ENCODE measurements around the gene CATSPER3. TPM values are rescaled to one million over a fixed set of nuclear protein-coding genes. Genes with fewer than 3 reads are reported as not detected.
"Not testable (repeated sequence)": the region's sequence is repeated elsewhere in the genome, so short reads cannot be mapped to it uniquely, and the experiment has no call there.

CATSPER3 gene
- total RNA-seq, 2 donors from 2014 or later: 3.2 TPM; not detected in 1

DNA sequence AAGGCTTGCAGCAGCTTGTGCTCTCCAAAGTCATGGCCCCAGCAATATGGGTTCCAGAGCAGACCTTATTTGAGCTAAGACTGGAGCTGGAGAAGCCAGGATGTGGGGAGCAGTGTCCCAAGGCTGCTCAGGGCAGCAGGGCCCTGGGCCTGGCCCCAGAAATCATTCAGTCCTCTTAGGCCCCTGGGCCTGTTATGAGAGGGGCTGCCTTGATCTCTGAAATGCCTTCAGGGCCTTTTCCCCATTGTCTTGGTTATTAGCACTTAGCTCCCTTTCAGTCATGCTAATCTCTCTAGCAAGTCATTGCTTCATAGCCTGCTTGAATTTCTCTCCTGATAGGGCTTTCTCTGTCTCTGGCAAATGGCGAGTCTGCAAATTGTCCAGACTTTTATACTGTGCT lies 9.1 kb downstream of the CATSPER3 start:
- H3K4me3 ChIP-seq: no peak overlapping the region
- no peak overlapping the region for H3K27ac ChIP-seq
- H3K27me3 ChIP-seq (replicated peaks; ENCODE audit: insufficient read depth): no peaks in the 10 kb centered on the region
- no peak for TF ChIP-seq POLR2AphosphoS5 (IDR thresholded peaks at IDR 0.05)
- TF ChIP-seq, protein P1, sequence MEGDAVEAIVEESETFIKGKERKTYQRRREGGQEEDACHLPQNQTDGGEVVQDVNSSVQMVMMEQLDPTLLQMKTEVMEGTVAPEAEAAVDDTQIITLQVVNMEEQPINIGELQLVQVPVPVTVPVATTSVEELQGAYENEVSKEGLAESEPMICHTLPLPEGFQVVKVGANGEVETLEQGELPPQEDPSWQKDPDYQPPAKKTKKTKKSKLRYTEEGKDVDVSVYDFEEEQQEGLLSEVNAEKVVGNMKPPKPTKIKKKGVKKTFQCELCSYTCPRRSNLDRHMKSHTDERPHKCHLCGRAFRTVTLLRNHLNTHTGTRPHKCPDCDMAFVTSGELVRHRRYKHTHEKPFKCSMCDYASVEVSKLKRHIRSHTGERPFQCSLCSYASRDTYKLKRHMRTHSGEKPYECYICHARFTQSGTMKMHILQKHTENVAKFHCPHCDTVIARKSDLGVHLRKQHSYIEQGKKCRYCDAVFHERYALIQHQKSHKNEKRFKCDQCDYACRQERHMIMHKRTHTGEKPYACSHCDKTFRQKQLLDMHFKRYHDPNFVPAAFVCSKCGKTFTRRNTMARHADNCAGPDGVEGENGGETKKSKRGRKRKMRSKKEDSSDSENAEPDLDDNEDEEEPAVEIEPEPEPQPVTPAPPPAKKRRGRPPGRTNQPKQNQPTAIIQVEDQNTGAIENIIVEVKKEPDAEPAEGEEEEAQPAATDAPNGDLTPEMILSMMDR (IDR thresholded peaks at IDR 0.05): no peak
- TF ChIP-seq POLR2A (IDR thresholded peaks at IDR 0.05): no peak
- no peaks in the 10 kb centered on the region for H3K9me3 ChIP-seq
- intact Hi-C loops (cut with DNase I): no loop called here
- H3K36me3 ChIP-seq: no peaks in the 10 kb centered on the region
- DNase-seq (ENCODE audit: low spot score): no peak
- WGBS: 96% methylated on average over 1 of the region's 1 CpG
- H3K4me1 ChIP-seq (replicated peaks): no peaks in the 10 kb centered on the region

- H3K4me3 ChIP-seq: no peak overlapping the region
- H3K27ac ChIP-seq: no peak overlapping the region
- DNase-seq (ENCODE audit: low spot score): no peak
- H3K9me3 ChIP-seq: no peaks in the 10 kb centered on the region
- no peaks in the 10 kb centered on the region for H3K4me1 ChIP-seq (replicated peaks)
- no peak for TF ChIP-seq POLR2A (IDR thresholded peaks at IDR 0.05)
- TF ChIP-seq POLR2AphosphoS5 (IDR thresholded peaks at IDR 0.05): no peak
- TF ChIP-seq, protein P1 (IDR thresholded peaks at IDR 0.05): no peak
- intact Hi-C loops (cut with DNase I): no loop called here
- H3K27me3 ChIP-seq (replicated peaks; ENCODE audit: insufficient read depth): no peaks in the 10 kb centered on the region
- WGBS: 86% methylated on average over 3 of the region's 3 CpGs
- no peaks in the 10 kb centered on the region for H3K36me3 ChIP-seq
These were observed 11.7 kb downstream of the CATSPER3 start for GRCh38 chr5:134979416-134979815.

DNA sequence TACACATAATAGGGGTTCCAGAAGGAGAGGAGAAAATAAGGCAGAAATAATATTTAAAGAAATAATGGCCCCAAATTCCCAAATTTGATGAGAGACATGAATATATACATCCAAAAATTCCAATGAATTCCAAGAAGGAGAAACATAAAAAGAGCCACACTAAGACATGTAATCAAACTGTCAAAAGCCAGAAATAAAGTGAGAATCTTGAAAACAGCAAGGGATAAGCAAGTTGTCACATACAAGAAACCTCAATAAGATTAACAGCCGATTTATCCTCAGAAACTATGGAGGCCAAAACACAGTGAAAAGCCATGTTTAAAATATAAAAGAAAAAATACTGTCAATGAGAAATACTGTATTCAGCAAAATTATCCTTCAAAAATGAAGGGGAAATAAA lies 14.5 kb downstream of the CATSPER3 start:
- WGBS: 97% methylated on average over 1 of the region's 1 CpG
- TF ChIP-seq POLR2AphosphoS5 (IDR thresholded peaks at IDR 0.05) (no peak), POLR2A (IDR thresholded peaks at IDR 0.05) (no peak)
- TF ChIP-seq, protein P1 (IDR thresholded peaks at IDR 0.05): no peak
- H3K4me3 ChIP-seq: no peak overlapping the region
- no peaks in the 10 kb centered on the region for H3K36me3 ChIP-seq
- no peaks in the 10 kb centered on the region for H3K4me1 ChIP-seq (replicated peaks)
- no peak overlapping the region for H3K27ac ChIP-seq
- intact Hi-C loops (cut with DNase I): no loop called here
- DNase-seq (ENCODE audit: low spot score): no peak
- no peaks in the 10 kb centered on the region for H3K27me3 ChIP-seq (replicated peaks; ENCODE audit: insufficient read depth)
- H3K9me3 ChIP-seq: no peaks in the 10 kb centered on the region

DNA sequence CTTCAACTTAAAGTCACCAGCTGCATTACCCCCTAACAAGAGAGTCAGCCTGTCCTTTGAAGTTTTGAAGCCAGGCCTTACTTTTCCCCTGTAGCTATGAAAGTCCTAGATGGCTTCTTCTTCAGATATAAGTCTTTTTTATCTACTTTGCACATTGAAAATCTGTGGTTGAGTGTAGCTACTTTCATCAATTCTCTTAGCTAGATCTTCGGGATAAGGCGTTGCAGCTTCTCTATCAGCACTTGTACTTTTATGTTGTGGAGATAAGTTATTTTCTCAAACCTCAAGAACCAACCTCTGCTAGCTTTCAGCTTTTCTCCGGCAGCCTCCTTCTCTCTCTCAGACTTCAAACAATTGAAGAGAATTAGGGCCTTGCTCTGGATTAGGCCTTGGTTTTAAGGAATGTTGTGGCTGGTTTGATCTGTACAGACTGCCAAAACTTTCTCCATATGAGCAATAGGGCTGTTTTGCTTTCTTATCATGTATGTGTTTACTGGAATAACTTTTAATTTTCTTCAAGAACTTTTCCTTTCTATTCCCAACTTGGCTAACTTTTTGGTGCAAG lies 21.6 kb downstream of the CATSPER3 start:
- TF ChIP-seq, protein P1 (IDR thresholded peaks at IDR 0.05): no peak
- TF ChIP-seq POLR2A (IDR thresholded peaks at IDR 0.05) (no peak), POLR2AphosphoS5 (IDR thresholded peaks at IDR 0.05) (no peak)
- 96% methylated on average over 3 of the region's 3 CpGs for WGBS
- H3K27ac ChIP-seq: no peak overlapping the region
- no peak overlapping the region for H3K4me3 ChIP-seq
- no peaks in the 10 kb centered on the region for H3K9me3 ChIP-seq
- no peaks in the 10 kb centered on the region for H3K36me3 ChIP-seq
- intact Hi-C loops (cut with DNase I): no loop called here
- H3K27me3 ChIP-seq (replicated peaks; ENCODE audit: insufficient read depth): no peaks in the 10 kb centered on the region
- DNase-seq (ENCODE audit: low spot score): no peak
- no peaks in the 10 kb centered on the region for H3K4me1 ChIP-seq (replicated peaks)

DNA sequence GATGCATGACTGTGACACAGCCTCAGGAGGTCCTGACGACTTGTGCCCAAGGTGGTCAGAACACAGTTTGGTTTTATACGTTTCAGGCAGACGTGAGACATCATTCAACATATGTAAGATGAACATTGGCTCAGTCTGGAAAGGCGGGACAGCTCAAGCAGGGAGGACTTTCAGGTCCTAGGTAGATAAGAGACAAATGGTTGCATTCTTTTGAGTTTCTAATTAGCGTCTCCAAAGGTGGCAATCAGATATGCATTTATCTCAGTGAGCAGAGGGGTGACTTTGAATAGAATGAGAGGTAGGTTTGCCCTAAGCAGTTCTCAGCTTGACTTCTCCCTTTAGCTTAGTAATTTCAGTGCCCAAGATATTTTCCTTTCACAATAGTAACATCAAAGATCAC lies 22.5 kb downstream of the CATSPER3 start:
- not testable (repeated sequence) for H3K27me3 ChIP-seq (replicated peaks; ENCODE audit: insufficient read depth); H3K27ac ChIP-seq; H3K4me3 ChIP-seq

More for the DNA sequence above, 22.5 kb downstream of the CATSPER3 start:
- H3K9me3 ChIP-seq; H3K36me3 ChIP-seq; DNase-seq (ENCODE audit: low spot score); intact Hi-C loops (cut with DNase I); H3K4me1 ChIP-seq (replicated peaks): not testable (repeated sequence)
- WGBS: 73% methylated on average over 5 of the region's 5 CpGs
